Upper lobe of left lung (tissue), 4 donors: ENCODE results near the gene HPS6.

Experiments
- CTCF ChIP-seq, 6 experiments: fragments of 450-650 bp in 4 of 6; fragments of 200-600 bp in 2 of 6; sonication (generic) in 2 of 6; IDR thresholded peaks; one replicate each; pipeline ENCODE4 v1.5.1; 2016 to 2019; ENCODE audit warnings: antibody characterized with exemption in 6 of 6
- POLR2A ChIP-seq, 4 donors: fragments of 450-650 bp; IDR thresholded peaks; one replicate each; pipeline ENCODE4 v1.5.1; 2016 to 2017; ENCODE audit warnings: antibody characterized with exemption in 4 of 4, mild to moderate bottlenecking in 2 of 4

- TF ChIP-seq CTCF (IDR thresholded peaks at IDR 0.05) = no peak
- TF ChIP-seq POLR2A (IDR thresholded peaks at IDR 0.05) = no peak
Observed at GRCh38 chr10:102115775-102116174, 50.6 kb downstream of the HPS6 start.
